Aorta (tissue), 5 donors: ENCODE results near the gene UBR7. TPM values are rescaled to one million over a fixed set of nuclear protein-coding genes. Genes with fewer than 3 reads are reported as not detected.
"Not testable (repeated sequence)": the region's sequence is repeated elsewhere in the genome, so short reads cannot be mapped to it uniquely, and the experiment has no call there.

ENCODE experiments used
- ATAC-seq: fragments of 200-7000 bp; cut with Tn5 transposase; one replicate; pipeline ENCODE4 v1.9.1; 2022; ENCODE audit warnings: moderate library complexity; ENCODE audit not compliant: low FRiP score
- DNase-seq, 2 donors: peaks; one replicate each; pipeline ENCODE4 v3.0.0-alpha.2; 2020
- H3K27ac ChIP-seq, 2 donors: one replicate each; pipeline ENCODE4 v1.5.1; 2013; ENCODE audit warnings: low read length in 2 of 2, mild to moderate bottlenecking in 2 of 2, moderate library complexity in 2 of 2, control low read depth in 1 of 2, inconsistent platforms in 1 of 2, low read depth in 1 of 2
- H3K27me3 ChIP-seq, 2 donors: one replicate each; pipeline ENCODE4 v1.6.1; 2013; ENCODE audit warnings: control low read depth in 1 of 2, low read length in 1 of 2, mild to moderate bottlenecking in 1 of 2, moderate library complexity in 1 of 2; ENCODE audit not compliant: insufficient read depth in 2 of 2, control insufficient read depth in 1 of 2
- H3K36me3 ChIP-seq, 2 donors: one replicate each; pipeline ENCODE4 v1.6.1; 2013; ENCODE audit warnings: control low read depth in 1 of 2, low read length in 1 of 2, mild to moderate bottlenecking in 1 of 2; ENCODE audit not compliant: insufficient read depth in 2 of 2, control insufficient read depth in 1 of 2
- H3K4me1 ChIP-seq, 2 donors: one replicate each; pipeline ENCODE4 v1.6.1; 2013; ENCODE audit warnings: low read length in 2 of 2, control low read depth in 1 of 2, mild to moderate bottlenecking in 1 of 2, moderate library complexity in 1 of 2; ENCODE audit not compliant: insufficient read depth in 2 of 2, control insufficient read depth in 1 of 2
- H3K4me3 ChIP-seq, 2 donors: one replicate each; pipeline ENCODE4 v1.5.1; 2013; ENCODE audit warnings: low read length in 2 of 2, control low read depth in 1 of 2, mild to moderate bottlenecking in 1 of 2
- H3K9me3 ChIP-seq: one replicate; pipeline ENCODE4 v1.6.1; 2013; ENCODE audit warnings: mild to moderate bottlenecking, low read length; ENCODE audit not compliant: control insufficient read depth
- WGBS, 2 donors: extraction: QIAGEN DNeasy Blood & Tissue Kit; methylation state at CpG; one replicate each; pipeline ENCODE4 v1.1.7; 2013; 5-methylcytosine and 5-hydroxymethylcytosine counted together
- intact Hi-C, 2 donors: fragments of 100-400 bp; cut with DNase I; formaldehyde crosslinking; loops; one replicate each; pipeline versions ENCODE4 v1.14.2 to v1.15.0; 2022
- long read RNA-seq, 2 donors: library from polyadenylated mRNA; unstranded; transcript quantifications; one replicate each; pipeline ENCODE4 v2.0.0, GENCODE V29; 2020 to 2021
- polyA plus RNA-seq, 2 donors: library from polyadenylated mRNA; stranded (reverse); fragments of 200-250 nt; gene quantifications; one replicate each; pipeline ENCODE4 v1.2.3, GENCODE V29; 2013
- total RNA-seq, 2 donors: library from RNA; stranded (reverse); fragmentation: NEBNext Ultra II Directional; extraction: Animal tissue kit (Norgen Biotek cat#: 25700); gene quantifications; one replicate each; pipeline ENCODE4 v1.2.1, GENCODE V29; 2021
- donor health status: healthy with polysubstance abuse.
- donor health status: Bipolar disorder and iron deficiency.
- donor health status: DM: no; HTN: no; CAD: no.
- donor health status: DM: no; HTN: no; CAD: no.
- donor health status: DM: yes; HTN: yes; CAD: no.

UBR7 gene
- total RNA-seq = 10 to 100 TPM; 15.7 to 18.0 TPM
- 10 to 100 TPM; 14.7 to 18.5 TPM for polyA plus RNA-seq
- long read RNA-seq, donor 1, transcript UBR7-201 (11 exons, 3,694 nt) = major isoform, 24 of 40 reads
- long read RNA-seq, donor 1, partial matches to known transcripts = 4 of 40 reads
- long read RNA-seq, donor 1, other reads (novel, unspliced or antisense) = 10 of 40 reads
- long read RNA-seq, donor 2, transcript UBR7-201 (11 exons, 3,694 nt) = major isoform, 7 of 16 reads
- long read RNA-seq, donor 2, partial matches to known transcripts = 1 of 16 reads
- long read RNA-seq, donor 2, other reads (novel, unspliced or antisense) = 7 of 16 reads

DNA sequence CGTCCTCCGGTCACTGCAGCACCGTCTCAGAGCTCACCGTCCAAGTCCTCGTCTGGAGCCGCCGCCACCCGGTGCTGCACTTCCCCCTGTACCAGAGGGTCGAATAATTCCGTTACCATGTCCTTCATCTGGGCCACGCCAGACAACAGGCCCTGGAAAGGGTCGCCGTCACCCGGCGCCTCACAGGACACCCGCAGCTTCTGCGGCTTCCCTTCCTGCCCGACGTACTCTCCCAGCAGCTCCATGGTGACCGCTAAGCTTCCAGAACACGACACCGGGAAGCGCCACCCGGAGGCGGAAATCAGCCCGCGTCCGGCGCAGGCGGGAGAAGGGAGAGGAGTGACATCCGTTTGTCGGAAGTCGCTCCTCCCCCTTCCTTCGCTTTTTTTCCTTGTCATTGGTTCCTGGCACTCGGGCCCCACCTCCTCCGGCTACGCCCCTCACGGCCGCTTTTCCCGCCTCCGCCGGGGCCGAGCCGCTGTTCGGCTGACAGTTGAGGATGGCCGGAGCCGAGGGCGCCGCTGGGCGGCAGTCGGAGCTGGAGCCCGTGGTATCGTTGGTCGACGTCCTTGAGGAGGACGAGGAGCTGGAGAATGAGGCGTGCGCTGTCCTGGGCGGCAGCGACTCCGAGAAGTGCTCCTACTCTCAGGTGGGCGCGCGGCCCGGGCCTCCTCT lies at the start of gene UBR7, which contains the start of gene GON7:
UBR7 (plus strand) TSS at position 464 of the 675 bp plus-strand sequence; CDS start at position 500, 36 bp downstream.
GON7 (minus strand) TSS at position 273 of the 675 bp plus-strand sequence; CDS start at position 245, 28 bp downstream.
- Histone ChIP-seq H3K4me3 (peak within 1 kb of the TSS; percentile 75 to 89), H3K4me1 (no peaks in the 10 kb centered on the region), H3K27me3 (no peaks in the 10 kb centered on the region), H3K27ac (peak within 1 kb of the TSS in 1 of 2 donors; percentile 37), H3K9me3 (no peaks in the 10 kb centered on the region), H3K36me3 (peaks cover 0 to 3% of the 10 kb centered on the region in 2 donors)
- WGBS, 2 donors = 0% methylated on average over 60 to 65 of the region's 65 CpGs
- ATAC-seq (peak; percentile 98), DNase-seq (peak; percentile 96 to 97)
- intact Hi-C loops = loop anchor here (2.0 to 5.0 kb wide), 3 partner anchors 22 to 410 kb away; partner anchors contain the start of genes BTBD7 (in 1 of the 2), LYSET (in 1 of the 2) and MOAP1 (in 1 of the 2)

GRCh38 chr14:93158349-93158748 lies 48.7 kb upstream of the UBR7 start:
- DNase-seq, ATAC-seq: not testable (repeated sequence)

DNA sequence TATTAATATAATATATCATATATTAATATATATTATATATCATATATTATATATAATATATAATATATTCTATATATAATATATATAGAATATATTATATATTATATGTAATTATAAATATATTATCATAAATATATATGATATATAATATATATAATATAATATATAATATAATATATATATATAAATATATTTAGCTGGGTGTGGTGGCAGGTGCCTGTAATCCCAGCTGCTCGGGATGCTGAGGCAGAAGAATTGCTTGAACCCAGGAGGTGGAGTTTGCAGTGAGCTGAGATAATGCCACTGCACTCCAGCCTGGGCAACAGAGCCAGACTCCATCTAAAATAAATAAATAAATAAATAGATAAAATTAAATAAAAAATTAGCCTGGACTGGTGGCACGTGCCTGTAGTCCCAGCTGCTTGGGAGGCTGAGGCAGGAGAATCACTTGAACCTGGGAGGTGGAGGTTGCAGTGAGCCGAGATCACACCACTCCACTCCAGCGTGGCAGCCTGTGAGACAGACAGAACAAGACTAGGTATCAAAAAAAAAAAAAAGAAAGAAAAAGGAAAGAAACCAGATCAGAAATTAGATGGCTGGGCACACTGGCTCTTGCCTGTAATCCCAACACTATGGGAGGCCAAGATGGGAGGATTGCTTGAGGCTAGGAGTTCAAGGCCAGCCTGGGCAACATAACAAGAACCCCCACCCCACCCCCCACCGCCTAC lies 47.3 kb upstream of the UBR7 start:
- H3K9me3 ChIP-seq, H3K4me1 ChIP-seq, ATAC-seq, DNase-seq, H3K27me3 ChIP-seq, intact Hi-C loops, H3K4me3 ChIP-seq, H3K27ac ChIP-seq, H3K36me3 ChIP-seq: not testable (repeated sequence)
- 52 to 63% methylated on average over 5 of the region's 5 CpGs for WGBS, 2 donors

More at GRCh38 chr14:93158349-93158748, 48.7 kb upstream of the UBR7 start:
- H3K9me3 ChIP-seq, H3K4me1 ChIP-seq, intact Hi-C loops, H3K27me3 ChIP-seq, H3K36me3 ChIP-seq, H3K27ac ChIP-seq, H3K4me3 ChIP-seq: not testable (repeated sequence)
- 94 to 95% methylated on average over 7 of the region's 7 CpGs for WGBS, 2 donors

GRCh38 chr14:93160353-93160801 lies 46.7 kb upstream of the UBR7 start:
- Histone ChIP-seq H3K27me3 (no peaks in the 10 kb centered on the region), H3K4me3 (no peak overlapping the region), H3K27ac (no peak overlapping the region), H3K9me3 (no peaks in the 10 kb centered on the region), H3K4me1 (no peaks in the 10 kb centered on the region), H3K36me3 (no peaks in the 10 kb centered on the region)
- DNase-seq (no peak), ATAC-seq (no peak)
- 37 to 40% methylated on average over 4 of the region's 4 CpGs for WGBS, 2 donors
- intact Hi-C loops = no loop called here

- whole genome bisulfite sequencing, 2 donors = 74 to 83% methylated on average over 4 of the region's 4 CpGs
- DNase-seq = peak in 1 of 2 donors; percentile 45
- no peak overlapping the region for H3K27ac ChIP-seq
- H3K27me3 ChIP-seq = no peaks in the 10 kb centered on the region
- no peaks in the 10 kb centered on the region for H3K9me3 ChIP-seq
- intact Hi-C loops = no loop called here
- ATAC-seq = no peak
- H3K36me3 ChIP-seq = no peaks in the 10 kb centered on the region
- no peak overlapping the region for H3K4me3 ChIP-seq
- H3K4me1 ChIP-seq = no peaks in the 10 kb centered on the region
These were observed 45.6 kb upstream of the UBR7 start for GRCh38 chr14:93161411-93161940.

- Histone ChIP-seq H3K4me3 (no peak overlapping the region), H3K27ac (no peak overlapping the region), H3K27me3 (no peaks in the 10 kb centered on the region), H3K9me3 (no peaks in the 10 kb centered on the region), H3K4me1 (no peaks in the 10 kb centered on the region), H3K36me3 (no peaks in the 10 kb centered on the region)
- 65 to 76% methylated on average over 5 of the region's 5 CpGs for WGBS, 2 donors
- intact Hi-C loops = no loop called here
- no peak for DNase-seq
- no peak for ATAC-seq
These were observed 43.5 kb upstream of the UBR7 start for GRCh38 chr14:93163564-93163963.

DNA sequence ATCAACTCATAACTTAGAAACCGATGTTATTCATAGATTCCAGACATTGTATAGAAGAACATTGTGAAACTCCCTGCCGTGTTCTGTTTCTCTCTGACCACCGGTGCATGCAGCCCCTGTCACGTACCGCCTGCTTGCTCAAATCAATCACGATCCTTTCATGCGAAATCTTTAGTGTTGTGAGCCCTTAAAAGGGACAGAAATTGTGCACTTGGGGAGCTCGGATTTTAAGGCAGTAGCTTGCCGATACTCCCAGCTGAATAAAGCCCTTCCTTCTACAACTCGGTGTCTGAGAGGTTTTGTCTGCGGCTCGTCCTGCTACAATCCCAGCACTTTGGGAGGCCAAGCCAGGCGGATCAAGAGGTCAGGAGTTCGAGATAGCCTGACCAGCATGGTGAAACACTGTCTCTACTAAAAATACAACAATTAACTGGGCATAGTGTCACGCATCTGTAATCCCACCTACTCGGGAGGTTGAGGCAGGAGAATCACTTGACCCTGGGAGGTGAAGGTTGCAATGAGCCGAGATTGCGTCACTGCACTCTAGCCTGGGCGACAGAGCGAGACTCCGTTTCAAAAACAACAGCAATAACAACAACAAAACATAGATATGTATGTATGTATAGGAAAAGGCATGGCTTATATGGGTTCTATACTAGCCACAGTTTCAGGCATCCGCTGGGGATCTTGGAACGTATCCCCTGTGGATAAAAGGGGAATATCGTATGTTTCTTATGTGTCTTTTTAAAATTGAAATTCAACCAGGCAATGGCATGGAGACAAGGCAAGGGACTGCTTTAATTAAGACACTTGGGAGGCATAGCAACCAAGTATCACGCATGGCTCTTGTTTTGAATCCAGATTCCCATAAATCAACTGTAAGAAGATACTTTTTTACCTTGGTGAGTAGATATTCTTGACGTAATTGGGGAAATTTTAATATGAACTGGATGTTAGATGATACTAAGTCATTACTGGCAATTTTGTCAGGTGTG lies 41.5 kb upstream of the UBR7 start:
- DNase-seq = peak in 1 of 2 donors; percentile 42
- H3K9me3 ChIP-seq, H3K4me1 ChIP-seq, H3K27me3 ChIP-seq, H3K36me3 ChIP-seq, H3K27ac ChIP-seq, H3K4me3 ChIP-seq, ATAC-seq, intact Hi-C loops: not testable (repeated sequence)
- WGBS, 2 donors = 86% methylated on average over 26 of the region's 26 CpGs
